ENCODE results near the gene ZNF121. TPM values are rescaled to one million over a fixed set of nuclear protein-coding genes. Genes with fewer than 3 reads are reported as not detected.

The ZNF121 gene
- total RNA-seq, 2 donors from 2014 or later = 13.4 to 16.8 TPM

GRCh38 chr19:9528757-9529336, 55.5 kb downstream of the ZNF121 start:
- Histone ChIP-seq H3K27me3 (no peaks in the 10 kb centered on the region), H3K9me3 (peaks cover 47 to 100% of the 10 kb centered on the region in 2 donors), H3K4me3 (no peak overlapping the region), H3K27ac (no peak overlapping the region), H3K4me1 (no peaks in the 10 kb centered on the region), H3K36me3 (peaks cover 89% of the 10 kb centered on the region)
- no peak for DNase-seq (ENCODE audit: low spot score)
- TF ChIP-seq CTCF (IDR thresholded peaks at IDR 0.05) = no peak

GRCh38 chr19:9523885-9524474, 60.3 kb downstream of the ZNF121 start:
- Histone ChIP-seq H3K9me3 (peaks cover 65 to 100% of the 10 kb centered on the region in 2 donors), H3K36me3 (peaks cover 44% of the 10 kb centered on the region), H3K4me3 (no peak overlapping the region), H3K4me1 (no peaks in the 10 kb centered on the region), H3K27me3 (no peaks in the 10 kb centered on the region), H3K27ac (no peak overlapping the region)
- DNase-seq (ENCODE audit: low spot score) = no peak
- TF ChIP-seq CTCF (IDR thresholded peaks at IDR 0.05) = no peak

Other genes starting within 250 kb of the ZNF121 start
- gene ZNF177, start 221.5 kb downstream of the ZNF121 start, total RNA-seq = 1 to 10 TPM; 1.1 to 1.5 TPM
- 1 to 10 TPM; 7.3 to 7.8 TPM for gene ZNF266, start 148.9 kb downstream of the ZNF121 start, total RNA-seq
- gene ZNF560, start 85.9 kb downstream of the ZNF121 start, total RNA-seq = not detected
- 1 to 10 TPM; 9.6 TPM for gene ZNF426, start 45.9 kb downstream of the ZNF121 start, total RNA-seq
- gene ZNF561, start 36.7 kb upstream of the ZNF121 start, total RNA-seq = 10 to 100 TPM; 13.6 to 15.2 TPM
- gene ZNF562, start 90.6 kb upstream of the ZNF121 start, total RNA-seq = 10 to 100 TPM; 16.0 to 17.1 TPM
- 1 to 10 TPM; 8.0 to 8.4 TPM for gene ZNF846, start 184.2 kb upstream of the ZNF121 start, total RNA-seq
- gene FBXL12, start 234.6 kb upstream of the ZNF121 start, total RNA-seq = 10 to 100 TPM; 10.2 to 15.8 TPM
- 100 to 1,000 TPM; 677 to 684 TPM for gene UBL5, start 243.4 kb upstream of the ZNF121 start, total RNA-seq

Measured in right atrium auricular region (tissue), 2 donors.